CD4-positive, alpha-beta T cell treated with Interferon alpha-2 for 1 hour (primary cell): Measurements from ENCODE around the gene LTA4H.
A peak's percentile ranks its signal among the peaks of the same experiment; 100 is the strongest.
"Not testable (repeated sequence)": the region's sequence is repeated elsewhere in the genome, so short reads cannot be mapped to it uniquely, and the experiment has no call there.

ENCODE experiments used
- DNase-seq, 2 donors: peaks; one replicate each; pipeline ENCODE4 v3.0.0-alpha.2; 2020 to 2022

The LTA4H gene

GRCh38 chr12:95988506-95989275 lies 46.7 kb downstream of the LTA4H start:
- DNase-seq: no peak

GRCh38 chr12:95986635-95987570 lies 48.5 kb downstream of the LTA4H start:
- DNase-seq: no peak

- no peak for DNase-seq
These were observed 50.7 kb downstream of the LTA4H start for GRCh38 chr12:95984682-95985081.

- DNase-seq: no peak
These were observed 52.8 kb downstream of the LTA4H start for GRCh38 chr12:95982602-95983001.

- DNase-seq: no peak
These were observed 55.0 kb downstream of the LTA4H start for GRCh38 chr12:95980437-95980836.

GRCh38 chr12:95978774-95979173 lies 56.6 kb downstream of the LTA4H start:
- no peak for DNase-seq

- no peak for DNase-seq
These were observed 57.0 kb downstream of the LTA4H start for GRCh38 chr12:95978351-95978750.

- no peak for DNase-seq
These were observed 57.6 kb downstream of the LTA4H start for GRCh38 chr12:95977764-95978305.

- no peak for DNase-seq
These were observed 59.0 kb downstream of the LTA4H start for GRCh38 chr12:95976416-95976832.

GRCh38 chr12:95975491-95975890 lies 59.9 kb downstream of the LTA4H start:
- no peak for DNase-seq

- no peak for DNase-seq
These were observed 61.0 kb downstream of the LTA4H start for GRCh38 chr12:95974358-95974757.

GRCh38 chr12:95972832-95973456 lies 62.4 kb downstream of the LTA4H start:
- DNase-seq: no peak

GRCh38 chr12:95970905-95971304 lies 64.5 kb downstream of the LTA4H start:
- no peak for DNase-seq

GRCh38 chr12:95969116-95969515 lies 66.3 kb downstream of the LTA4H start:
- DNase-seq: not testable (repeated sequence)

GRCh38 chr12:95967301-95967700 lies 68.1 kb downstream of the LTA4H start:
- DNase-seq: no peak

GRCh38 chr12:95966287-95966870 lies 69.0 kb downstream of the LTA4H start:
- DNase-seq: no peak

- DNase-seq: no peak
These were observed 72.3 kb downstream of the LTA4H start for GRCh38 chr12:95963096-95963495.

- no peak for DNase-seq
These were observed 73.2 kb downstream of the LTA4H start for GRCh38 chr12:95962222-95962621.

GRCh38 chr12:95960241-95960640 lies 75.1 kb downstream of the LTA4H start:
- no peak for DNase-seq

- peak in 1 of 2 donors; percentile 13 for DNase-seq
These were observed 76.3 kb downstream of the LTA4H start for GRCh38 chr12:95959107-95959506.

GRCh38 chr12:95956557-95957145 lies 78.7 kb downstream of the LTA4H start:
- no peak for DNase-seq

GRCh38 chr12:95955549-95956159 lies 79.7 kb downstream of the LTA4H start:
- DNase-seq: no peak
